Neuronal stem cell (in vitro differentiated cells): Measurements from ENCODE around the gene MIOX.

ENCODE experiments used
- DNase-seq: peaks from one replicate; pipeline ENCODE4 v3.0.0-alpha.2; 2013; ENCODE audit warnings: low spot score
- H2AFZ ChIP-seq: one replicate; pipeline ENCODE4 v1.6.1; 2013; ENCODE audit warnings: mild to moderate bottlenecking, low read length, inconsistent platforms
- H2AK5ac ChIP-seq: 2 replicates; pipeline ENCODE4 v1.6.1; 2013; ENCODE audit warnings: low read depth, mild to moderate bottlenecking, inconsistent platforms, low read length, moderate library complexity, mixed read lengths
- H2BK120ac ChIP-seq: 2 replicates; pipeline ENCODE4 v1.6.1; 2013; ENCODE audit warnings: low read depth, mild to moderate bottlenecking, inconsistent platforms, low read length, moderate library complexity, mixed read lengths
- H2BK12ac ChIP-seq: one replicate; pipeline ENCODE4 v1.6.1; 2013; ENCODE audit warnings: low read length, inconsistent platforms
- H2BK15ac ChIP-seq: 2 replicates; pipeline ENCODE4 v1.6.1; 2013; ENCODE audit warnings: mild to moderate bottlenecking, low read length, inconsistent platforms, mixed read lengths
- H2BK5ac ChIP-seq: one replicate; pipeline ENCODE4 v1.6.1; 2013; ENCODE audit warnings: inconsistent platforms, mild to moderate bottlenecking, low read length, moderate library complexity
- H3K14ac ChIP-seq: one replicate; pipeline ENCODE4 v1.6.1; 2013; ENCODE audit warnings: low read length, inconsistent platforms
- H3K18ac ChIP-seq: 2 replicates; pipeline ENCODE4 v1.6.1; 2013; ENCODE audit warnings: low read length, inconsistent platforms
- H3K23ac ChIP-seq: 2 replicates; pipeline ENCODE4 v1.6.1; 2013; ENCODE audit warnings: low read depth, mild to moderate bottlenecking, mixed read lengths, low read length, inconsistent platforms; ENCODE audit not compliant: poor library complexity
- H3K27ac ChIP-seq: replicated peaks from 3 replicates; pipeline ENCODE4 v1.5.1; 2013; ENCODE audit warnings: low read length, inconsistent platforms
- H3K27me3 ChIP-seq, 3 experiments: 2 replicates each; pipeline ENCODE4 v1.6.1; 2013; ENCODE audit warnings: low read length in 3 of 3, mild to moderate bottlenecking in 2 of 3, inconsistent platforms in 1 of 3, low read depth in 1 of 3, mixed read lengths in 1 of 3, moderate library complexity in 1 of 3; ENCODE audit not compliant: control insufficient read depth in 3 of 3, insufficient read depth in 3 of 3
- H3K36me3 ChIP-seq, 2 donors: replicated peaks in 1 of 2; 2 replicates each; pipeline ENCODE4 v1.6.1; 2013; ENCODE audit warnings: low read length in 2 of 2; ENCODE audit not compliant: control insufficient read depth in 2 of 2, insufficient read depth in 2 of 2
- H3K4ac ChIP-seq: 2 replicates; pipeline ENCODE4 v1.6.1; 2013; ENCODE audit warnings: inconsistent platforms, mild to moderate bottlenecking, low read length, moderate library complexity
- H3K4me1 ChIP-seq, 2 donors: 1 replicate in 1 of 2; 2 replicates in 1 of 2; pipeline ENCODE4 v1.6.1; 2013; ENCODE audit warnings: low read length in 2 of 2, low read depth in 1 of 2; ENCODE audit not compliant: control insufficient read depth in 2 of 2, insufficient read depth in 1 of 2
- H3K4me2 ChIP-seq: one replicate; pipeline ENCODE4 v1.6.1; 2013; ENCODE audit warnings: mild to moderate bottlenecking, low read length, inconsistent platforms; ENCODE audit not compliant: insufficient read depth, poor library complexity, severe bottlenecking
- H3K4me3 ChIP-seq, 2 donors: 2 replicates each; pipeline ENCODE4 v1.5.1; 2013; ENCODE audit warnings: low read length in 2 of 2, mild to moderate bottlenecking in 2 of 2, inconsistent platforms in 1 of 2, moderate library complexity in 1 of 2
- H3K79me1 ChIP-seq: one replicate; pipeline ENCODE4 v1.6.1; 2013; ENCODE audit warnings: low read depth, mild to moderate bottlenecking, inconsistent platforms, low read length, moderate library complexity
- H3K9ac ChIP-seq: one replicate; pipeline ENCODE4 v1.6.1; 2013; ENCODE audit warnings: mild to moderate bottlenecking, low read depth, low read length, inconsistent platforms; ENCODE audit not compliant: poor library complexity
- H3K9me3 ChIP-seq, 2 donors: replicated peaks in 1 of 2; 2 replicates each; pipeline versions ENCODE3 to v1.6.1; 2013; ENCODE audit warnings: low read length in 2 of 2, mild to moderate bottlenecking in 2 of 2, inconsistent platforms in 1 of 2, low read depth in 1 of 2, mixed read lengths in 1 of 2, moderate library complexity in 1 of 2; ENCODE audit not compliant: control insufficient read depth in 2 of 2, insufficient read depth in 1 of 2
- H4K8ac ChIP-seq: one replicate; pipeline ENCODE4 v1.6.1; 2013; ENCODE audit warnings: low read depth, mild to moderate bottlenecking, inconsistent platforms, low read length, moderate library complexity
- H4K91ac ChIP-seq: one replicate; pipeline ENCODE4 v1.6.1; 2013; ENCODE audit warnings: low read length, low read depth, mild to moderate bottlenecking, inconsistent platforms; ENCODE audit not compliant: poor library complexity
- WGBS, 2 donors: extraction: QIAGEN DNeasy Blood & Tissue Kit; methylation state at CpG; one replicate each; pipeline ENCODE4 v1.1.7; 2013; ENCODE audit warnings: missing lambda C conversion rate in 2 of 2, mixed read lengths in 1 of 2; ENCODE audit not compliant: insufficient read length in 2 of 2, insufficient replicate concordance in 1 of 2; ENCODE audit errors: extremely low coverage in 2 of 2; 5-methylcytosine and 5-hydroxymethylcytosine counted together

MIOX gene

DNA sequence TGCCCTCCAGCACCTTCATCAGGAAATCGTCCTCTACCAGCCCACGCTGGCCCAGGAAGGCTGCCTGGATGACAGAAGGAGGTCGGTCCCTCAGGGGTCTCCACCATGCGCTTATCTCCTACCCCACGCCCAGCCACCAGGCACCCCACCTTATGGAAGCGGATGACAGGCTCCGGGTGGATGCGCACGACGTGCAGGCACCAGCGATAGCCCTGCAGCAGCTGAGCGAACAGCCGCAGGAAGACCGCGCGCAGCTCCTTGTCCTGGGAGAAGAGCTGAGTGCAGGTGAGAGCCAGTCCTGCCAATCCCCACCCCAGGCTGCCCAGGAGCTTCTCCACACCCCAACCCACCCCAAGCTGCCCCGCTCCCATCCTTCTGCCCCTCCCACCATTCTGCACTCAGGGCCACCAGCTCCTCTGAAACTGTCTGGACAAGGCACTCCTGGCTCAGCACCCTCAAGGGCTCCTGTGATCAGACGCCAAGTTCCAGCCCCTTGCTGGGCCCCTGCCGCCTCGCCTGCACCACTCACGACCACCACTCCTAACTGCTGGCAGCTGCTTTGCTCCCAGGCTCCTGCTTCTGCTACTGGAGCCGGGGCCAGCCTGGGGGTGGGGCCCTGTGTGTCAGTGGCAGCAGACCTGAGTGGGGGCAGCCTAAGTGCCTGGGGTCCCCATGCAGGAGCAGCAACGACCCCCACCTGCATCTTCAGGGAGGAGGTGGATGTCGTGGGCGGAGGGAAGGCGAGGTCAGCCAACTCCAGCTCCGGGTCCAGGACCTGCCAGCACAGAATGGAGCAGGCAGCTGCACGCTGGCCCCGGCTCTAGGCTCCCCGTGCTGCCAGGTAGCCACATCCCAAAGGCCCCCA is 21.4 kb upstream of the MIOX start:
- Histone ChIP-seq H3K9ac (no peak overlapping the region), H4K91ac (peak overlapping the region; percentile 79), H3K27ac (no peak overlapping the region), H3K4ac (no peak overlapping the region), H2BK12ac (no peak overlapping the region), H3K79me1 (peaks cover 28% of the 10 kb centered on the region), H3K4me2 (no peak overlapping the region), H2BK5ac (no peak overlapping the region), H2AK5ac (no peak overlapping the region), H3K23ac (peak overlapping the region; percentile 65), H3K14ac (peak overlapping the region; percentile 56), H3K36me3 (peaks cover 63 to 79% of the 10 kb centered on the region in 2 donors), H2AFZ (no peak overlapping the region), H2BK15ac (no peak overlapping the region), H3K4me3 (no peak overlapping the region), H3K4me1 (peaks cover 0 to 2% of the 10 kb centered on the region in 2 donors), H3K18ac (no peak overlapping the region), H3K27me3 (no peaks in the 10 kb centered on the region), H2BK120ac (no peak overlapping the region), H4K8ac (no peak overlapping the region), H3K9me3 (no peaks in the 10 kb centered on the region)
- no peak for DNase-seq
- WGBS, 2 donors = no CpG with 5 or more reads among the region's 30 CpGs

DNA sequence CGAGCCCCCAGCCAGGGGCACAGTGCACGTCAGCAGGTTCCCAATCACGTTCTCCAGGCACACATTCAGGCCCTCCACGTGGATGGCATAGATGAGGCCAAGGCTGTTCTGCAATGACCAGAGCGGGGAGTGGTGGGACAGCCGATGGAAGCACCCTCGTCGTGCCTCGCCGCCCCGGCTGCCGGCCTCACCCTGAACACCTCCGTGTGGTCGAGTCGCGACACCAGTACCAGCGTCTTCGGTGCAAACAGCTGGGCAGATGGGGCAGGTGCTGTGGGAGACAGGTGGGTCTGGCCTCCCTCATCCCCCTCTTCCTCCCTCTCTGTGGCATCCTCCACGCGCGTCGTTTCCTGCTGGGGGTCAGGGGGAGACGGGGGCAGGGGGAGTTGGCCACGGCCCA is 19.3 kb upstream of the MIOX start:
- H3K36me3 ChIP-seq = peaks cover 45 to 71% of the 10 kb centered on the region in 2 donors
- H3K4ac ChIP-seq = no peak overlapping the region
- no peak overlapping the region for H4K91ac ChIP-seq
- H4K8ac ChIP-seq = no peak overlapping the region
- H3K4me1 ChIP-seq = peaks cover 0 to 3% of the 10 kb centered on the region in 2 donors
- H3K27me3 ChIP-seq = no peaks in the 10 kb centered on the region
- no peak overlapping the region for H3K18ac ChIP-seq
- no peak for DNase-seq
- H3K9me3 ChIP-seq = no peaks in the 10 kb centered on the region
- H3K23ac ChIP-seq = peak overlapping the region; percentile 73
- H3K27ac ChIP-seq = no peak overlapping the region
- no peak overlapping the region for H2BK15ac ChIP-seq
- peak overlapping the region; percentile 18 for H3K4me2 ChIP-seq
- WGBS, 2 donors = no CpG with 5 or more reads among the region's 24 CpGs
- H2AFZ ChIP-seq = no peak overlapping the region
- H2AK5ac ChIP-seq = no peak overlapping the region
- H2BK12ac ChIP-seq = no peak overlapping the region
- H3K9ac ChIP-seq = no peak overlapping the region
- H3K14ac ChIP-seq = no peak overlapping the region
- H2BK120ac ChIP-seq = no peak overlapping the region
- no peak overlapping the region for H2BK5ac ChIP-seq
- no peak overlapping the region for H3K4me3 ChIP-seq
- peaks cover 43% of the 10 kb centered on the region for H3K79me1 ChIP-seq

DNA sequence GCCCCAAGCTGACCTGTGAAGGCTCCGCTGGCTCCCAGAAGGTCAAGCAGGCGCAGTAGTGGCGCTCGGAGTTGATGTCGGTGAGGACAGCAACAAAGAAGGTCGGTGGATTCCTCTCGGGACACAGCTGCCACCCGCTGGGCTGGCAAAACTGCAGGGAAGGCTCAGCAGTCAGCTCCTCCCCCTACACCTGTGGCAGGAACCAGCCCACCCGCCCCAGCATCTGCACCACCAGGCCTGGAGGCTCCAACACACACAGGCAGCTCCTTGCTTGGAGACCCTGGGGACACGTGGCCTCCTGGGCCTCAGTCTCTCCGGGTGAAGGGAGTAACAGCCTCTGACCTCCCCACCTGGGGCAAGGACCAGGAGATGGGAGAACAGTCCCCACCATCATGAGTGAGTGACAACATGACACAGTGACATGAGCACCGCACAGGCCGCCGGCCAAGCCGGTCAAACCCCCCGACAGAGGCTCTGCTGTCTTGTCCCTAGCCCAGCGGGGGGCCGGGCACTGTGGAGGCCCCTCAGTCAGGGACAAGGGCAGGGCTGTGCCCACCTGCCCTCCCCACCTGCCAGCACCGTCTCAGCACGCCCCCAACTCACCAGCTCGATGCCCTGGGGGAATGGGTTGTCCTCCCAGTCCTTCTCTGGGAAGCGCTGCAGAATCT is 18.8 kb upstream of the MIOX start:
- H4K8ac ChIP-seq = no peak overlapping the region
- H2BK120ac ChIP-seq = no peak overlapping the region
- H3K9ac ChIP-seq = no peak overlapping the region
- no CpG with 5 or more reads among the region's 22 CpGs for WGBS, 2 donors
- H2BK15ac ChIP-seq = no peak overlapping the region
- no peak overlapping the region for H2BK12ac ChIP-seq
- no peaks in the 10 kb centered on the region for H3K9me3 ChIP-seq
- no peak overlapping the region for H3K27ac ChIP-seq
- H4K91ac ChIP-seq = no peak overlapping the region
- H2BK5ac ChIP-seq = no peak overlapping the region
- no peak for DNase-seq
- no peak overlapping the region for H2AK5ac ChIP-seq
- H3K27me3 ChIP-seq = no peaks in the 10 kb centered on the region
- H3K79me1 ChIP-seq = peaks cover 47% of the 10 kb centered on the region
- H3K4me2 ChIP-seq = no peak overlapping the region
- H3K36me3 ChIP-seq = peaks cover 40 to 71% of the 10 kb centered on the region in 2 donors
- H3K18ac ChIP-seq = no peak overlapping the region
- H3K4ac ChIP-seq = no peak overlapping the region
- H2AFZ ChIP-seq = no peak overlapping the region
- peaks cover 0 to 3% of the 10 kb centered on the region in 2 donors for H3K4me1 ChIP-seq
- H3K4me3 ChIP-seq = no peak overlapping the region
- H3K23ac ChIP-seq = no peak overlapping the region
- H3K14ac ChIP-seq = no peak overlapping the region

DNA sequence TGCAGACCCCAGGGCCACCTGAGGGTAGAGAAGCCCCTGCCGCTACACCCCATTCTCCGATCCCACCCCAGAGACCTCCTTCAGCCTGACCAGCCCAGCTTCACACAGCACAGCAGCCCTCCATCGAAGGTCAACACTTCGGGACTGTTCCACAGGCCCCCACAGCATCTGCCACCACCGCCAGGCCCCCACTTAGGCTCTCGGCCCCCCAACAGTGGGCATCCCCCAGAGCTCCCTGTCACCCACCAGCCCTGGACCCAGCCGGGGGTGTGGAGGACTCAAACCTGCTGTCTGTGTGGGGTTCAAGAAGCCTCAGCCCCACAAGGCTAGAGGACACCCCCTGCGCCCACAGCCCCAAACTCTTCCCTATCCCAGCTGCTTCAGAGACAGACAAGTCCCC is 18.0 kb upstream of the MIOX start:
- H3K9ac ChIP-seq = no peak overlapping the region
- H2BK12ac ChIP-seq = no peak overlapping the region
- no peak for DNase-seq
- H3K79me1 ChIP-seq = peaks cover 53% of the 10 kb centered on the region
- no peak overlapping the region for H3K23ac ChIP-seq
- no peak overlapping the region for H2AK5ac ChIP-seq
- H3K4me1 ChIP-seq = peaks cover 2 to 7% of the 10 kb centered on the region in 2 donors
- no peak overlapping the region for H3K4me2 ChIP-seq
- no peak overlapping the region for H2BK15ac ChIP-seq
- no CpG with 5 or more reads among the region's 8 CpGs for WGBS, 2 donors
- H3K36me3 ChIP-seq = peaks cover 35 to 70% of the 10 kb centered on the region in 2 donors
- H3K9me3 ChIP-seq = no peaks in the 10 kb centered on the region
- H2BK5ac ChIP-seq = no peak overlapping the region
- H3K27me3 ChIP-seq = no peaks in the 10 kb centered on the region
- no peak overlapping the region for H3K14ac ChIP-seq
- no peak overlapping the region for H4K91ac ChIP-seq
- H4K8ac ChIP-seq = no peak overlapping the region
- H3K4me3 ChIP-seq = no peak overlapping the region
- H3K4ac ChIP-seq = no peak overlapping the region
- H3K27ac ChIP-seq = no peak overlapping the region
- H2BK120ac ChIP-seq = no peak overlapping the region
- no peak overlapping the region for H3K18ac ChIP-seq
- H2AFZ ChIP-seq = no peak overlapping the region
